Osteoblast (primary cell): ENCODE results near the gene TNFRSF1A. TPM values are rescaled to one million over a fixed set of nuclear protein-coding genes. Genes with fewer than 3 reads are reported as not detected.

Experiments
- DNase-seq: peaks from one replicate; pipeline ENCODE4 v3.0.0; 2011; ENCODE audit warnings: low spot score, mixed read lengths; ENCODE audit not compliant: insufficient read length; ENCODE audit errors: missing footprints
- H2AFZ ChIP-seq: 2 replicates; pipeline ENCODE4 v1.6.0; 2011; ENCODE audit warnings: mild to moderate bottlenecking, low read length
- H3K27ac ChIP-seq: 2 replicates; pipeline ENCODE4 v1.5.1; 2011; ENCODE audit warnings: mild to moderate bottlenecking, low read depth, low read length, moderate library complexity
- H3K27me3 ChIP-seq: 2 replicates; pipeline ENCODE4 v1.6.0; 2012; ENCODE audit warnings: mild to moderate bottlenecking, control low read depth, inconsistent platforms, low read length, moderate library complexity; ENCODE audit not compliant: insufficient read depth
- H3K36me3 ChIP-seq: 2 replicates; pipeline ENCODE4 v1.5.1; 2011; ENCODE audit warnings: mild to moderate bottlenecking, low read length, control low read depth, moderate library complexity; ENCODE audit not compliant: insufficient read depth
- H3K4me1 ChIP-seq: 2 replicates; pipeline ENCODE4 v1.5.1; 2011; ENCODE audit warnings: mild to moderate bottlenecking, low read length, control low read depth, moderate library complexity; ENCODE audit not compliant: insufficient read depth
- H3K4me2 ChIP-seq: 2 replicates; pipeline ENCODE4 v1.6.0; 2011; ENCODE audit warnings: mild to moderate bottlenecking, low read length; ENCODE audit not compliant: insufficient read depth
- H3K4me3 ChIP-seq: fragments of 200-600 bp; sonication (generic); 3 replicates; pipeline ENCODE4 v1.5.1; 2012; ENCODE audit warnings: mild to moderate bottlenecking, low read length, inconsistent platforms; ENCODE audit not compliant: insufficient read depth
- H3K79me2 ChIP-seq: 2 replicates; pipeline ENCODE4 v1.6.0; 2012; ENCODE audit warnings: mild to moderate bottlenecking, low read length, control low read depth, inconsistent platforms; ENCODE audit not compliant: insufficient read depth
- H3K9me3 ChIP-seq: 2 replicates; pipeline ENCODE4 v1.5.1; 2011; ENCODE audit warnings: low read depth, low read length, control low read depth
- H4K20me1 ChIP-seq: 2 replicates; pipeline ENCODE4 v1.6.0; 2012; ENCODE audit warnings: mild to moderate bottlenecking, low read length, control low read depth; ENCODE audit not compliant: insufficient read depth
- total RNA-seq: library from RNA; depleted of rRNA; stranded (reverse); fragments of >200 nt; gene quantifications from 2 replicates; pipeline ENCODE4 v1.2.3, GENCODE V29; 2012
- TF ChIP-seq, protein P1 (sequence below): IDR thresholded peaks from 2 replicates; pipeline ENCODE4 v1.5.1; 2011; ENCODE audit warnings: mild to moderate bottlenecking, low read depth, low read length, moderate library complexity; ENCODE audit errors: extremely low read depth

The TNFRSF1A gene
- total RNA-seq, 1 donor = 228 TPM

DNA sequence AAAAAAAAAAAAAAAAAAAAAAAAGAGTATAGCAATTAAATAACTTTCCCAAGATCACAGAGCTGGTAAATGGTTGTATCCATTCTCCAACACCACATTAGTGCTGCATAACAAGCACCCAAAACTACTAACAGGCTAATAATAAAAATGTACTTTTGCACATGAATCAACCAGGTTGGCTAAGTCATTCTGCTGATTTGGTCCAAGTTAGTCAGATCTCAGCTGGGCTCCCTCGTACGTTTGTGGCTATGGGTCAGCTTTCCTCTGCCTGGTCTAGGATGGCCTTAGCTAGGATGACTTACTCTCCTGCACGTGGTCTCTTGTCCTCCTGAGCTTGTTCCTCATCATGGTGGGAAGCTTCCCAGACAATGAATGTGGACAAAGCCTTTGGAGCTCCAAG is 39.3 kb downstream of the TNFRSF1A start:
- Histone ChIP-seq H4K20me1 (no peaks in the 10 kb centered on the region), H3K79me2 (no peaks in the 10 kb centered on the region), H3K4me1 (no peaks in the 10 kb centered on the region), H3K27me3 (no peaks in the 10 kb centered on the region), H3K36me3 (no peaks in the 10 kb centered on the region), H2AFZ (no peak overlapping the region), H3K9me3 (no peaks in the 10 kb centered on the region), H3K4me2 (no peak overlapping the region), H3K4me3 (no peak overlapping the region), H3K27ac (no peak overlapping the region)
- TF ChIP-seq, protein P1, sequence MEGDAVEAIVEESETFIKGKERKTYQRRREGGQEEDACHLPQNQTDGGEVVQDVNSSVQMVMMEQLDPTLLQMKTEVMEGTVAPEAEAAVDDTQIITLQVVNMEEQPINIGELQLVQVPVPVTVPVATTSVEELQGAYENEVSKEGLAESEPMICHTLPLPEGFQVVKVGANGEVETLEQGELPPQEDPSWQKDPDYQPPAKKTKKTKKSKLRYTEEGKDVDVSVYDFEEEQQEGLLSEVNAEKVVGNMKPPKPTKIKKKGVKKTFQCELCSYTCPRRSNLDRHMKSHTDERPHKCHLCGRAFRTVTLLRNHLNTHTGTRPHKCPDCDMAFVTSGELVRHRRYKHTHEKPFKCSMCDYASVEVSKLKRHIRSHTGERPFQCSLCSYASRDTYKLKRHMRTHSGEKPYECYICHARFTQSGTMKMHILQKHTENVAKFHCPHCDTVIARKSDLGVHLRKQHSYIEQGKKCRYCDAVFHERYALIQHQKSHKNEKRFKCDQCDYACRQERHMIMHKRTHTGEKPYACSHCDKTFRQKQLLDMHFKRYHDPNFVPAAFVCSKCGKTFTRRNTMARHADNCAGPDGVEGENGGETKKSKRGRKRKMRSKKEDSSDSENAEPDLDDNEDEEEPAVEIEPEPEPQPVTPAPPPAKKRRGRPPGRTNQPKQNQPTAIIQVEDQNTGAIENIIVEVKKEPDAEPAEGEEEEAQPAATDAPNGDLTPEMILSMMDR = no peak
- DNase-seq = peak; percentile 57

DNA sequence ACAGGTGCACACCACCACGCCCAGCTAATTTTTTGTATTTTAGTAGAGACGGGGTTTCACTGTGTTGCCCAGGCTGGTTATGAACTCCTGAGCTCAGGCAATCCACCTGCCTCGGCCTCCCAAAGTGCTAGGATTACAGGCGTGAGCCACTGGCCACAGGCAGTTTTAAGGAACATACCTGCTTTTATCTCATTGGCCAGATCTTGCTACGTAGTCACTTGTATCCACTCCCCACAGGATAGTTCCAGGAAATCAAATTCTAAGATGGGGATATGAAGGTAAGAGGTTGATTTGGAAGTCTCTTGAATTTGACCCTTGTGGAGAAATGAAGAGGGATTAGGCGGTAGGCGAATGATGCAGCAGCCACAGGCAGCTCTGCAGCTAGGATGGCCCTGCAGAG is 40.2 kb downstream of the TNFRSF1A start:
- Histone ChIP-seq H4K20me1 (no peaks in the 10 kb centered on the region), H3K27ac (no peak overlapping the region), H3K4me1 (no peaks in the 10 kb centered on the region), H3K9me3 (no peaks in the 10 kb centered on the region), H3K36me3 (no peaks in the 10 kb centered on the region), H3K4me3 (no peak overlapping the region), H2AFZ (no peak overlapping the region), H3K79me2 (no peaks in the 10 kb centered on the region), H3K4me2 (no peak overlapping the region), H3K27me3 (no peaks in the 10 kb centered on the region)
- TF ChIP-seq, protein P1 = no peak
- DNase-seq = no peak

DNA sequence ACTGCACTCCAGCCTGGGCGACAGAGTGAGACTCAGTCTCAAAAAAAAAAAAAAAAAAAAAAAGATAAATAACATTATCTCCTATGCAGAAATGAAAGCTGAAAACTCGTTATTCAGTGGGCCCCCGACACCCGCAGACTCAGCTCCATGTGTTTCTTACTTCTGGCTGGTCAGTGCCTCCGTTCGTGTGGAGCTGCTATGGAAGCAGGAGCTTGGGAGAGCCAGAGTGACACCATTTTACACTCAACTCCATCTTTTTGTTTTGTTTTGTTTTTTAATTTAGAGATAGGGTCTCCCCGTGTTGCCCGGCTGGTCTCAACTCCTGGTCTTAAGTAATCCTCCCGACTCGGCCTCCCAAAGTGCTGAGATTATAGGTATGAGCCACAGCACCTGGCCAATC is 44.7 kb downstream of the TNFRSF1A start:
- no peak overlapping the region for H2AFZ ChIP-seq

DNA sequence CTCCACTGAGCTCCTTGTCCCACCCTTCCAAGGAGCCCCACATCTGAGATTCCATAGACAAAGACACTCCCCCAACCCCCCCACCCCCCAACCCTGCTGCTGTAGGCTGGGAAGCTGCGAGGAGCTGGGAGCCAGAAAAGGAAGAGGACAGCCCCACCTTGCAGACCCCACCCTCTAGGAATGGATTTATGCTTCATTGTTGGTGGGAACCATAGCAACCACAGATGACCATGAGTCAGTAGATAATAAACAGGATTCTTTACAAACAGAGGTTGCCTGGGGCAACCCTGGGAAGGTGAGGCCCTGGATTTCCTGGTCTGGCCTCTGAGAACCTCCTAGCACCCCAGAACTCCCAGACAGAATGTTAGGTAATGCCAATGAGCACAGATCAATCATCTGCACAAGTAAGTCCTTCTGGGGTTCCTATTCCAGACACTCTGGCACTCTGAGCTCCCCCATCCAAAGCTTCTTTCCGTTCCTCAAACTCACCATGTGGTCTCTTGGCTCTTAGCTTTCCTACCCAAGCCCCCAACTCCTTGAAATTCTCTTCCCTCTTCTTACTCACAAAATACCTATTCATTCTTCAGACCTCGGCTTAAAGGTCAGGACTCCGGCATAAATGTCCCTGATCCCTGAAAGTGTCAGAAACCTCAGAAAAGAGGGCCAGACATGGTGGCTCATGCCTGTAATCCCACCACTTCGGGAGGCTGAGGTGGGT is 46.6 kb downstream of the TNFRSF1A start:
- no peaks in the 10 kb centered on the region for H3K36me3 ChIP-seq
- no peaks in the 10 kb centered on the region for H3K9me3 ChIP-seq
- peak overlapping the region; percentile 47 for H3K27ac ChIP-seq
- H3K4me1 ChIP-seq = peaks cover 17% of the 10 kb centered on the region
- H3K4me2 ChIP-seq = no peak overlapping the region
- H4K20me1 ChIP-seq = no peaks in the 10 kb centered on the region
- peak; percentile 86 for DNase-seq
- H3K79me2 ChIP-seq = no peaks in the 10 kb centered on the region
- no peak overlapping the region for H3K4me3 ChIP-seq
- TF ChIP-seq, protein P1 = no peak
- no peak overlapping the region for H2AFZ ChIP-seq
- no peaks in the 10 kb centered on the region for H3K27me3 ChIP-seq

More for the DNA sequence above, 44.7 kb downstream of the TNFRSF1A start:
- no peak overlapping the region for H3K4me3 ChIP-seq
- H3K4me2 ChIP-seq = no peak overlapping the region
- H3K4me1 ChIP-seq = peaks cover 16% of the 10 kb centered on the region
- TF ChIP-seq, protein P1 = no peak
- H3K36me3 ChIP-seq = no peaks in the 10 kb centered on the region
- no peaks in the 10 kb centered on the region for H3K79me2 ChIP-seq
- no peaks in the 10 kb centered on the region for H3K9me3 ChIP-seq
- no peaks in the 10 kb centered on the region for H4K20me1 ChIP-seq
- no peaks in the 10 kb centered on the region for H3K27me3 ChIP-seq
- DNase-seq = no peak
- no peak overlapping the region for H3K27ac ChIP-seq
